Measurements from ENCODE around the gene ATP2C2. TPM values are rescaled to one million over a fixed set of nuclear protein-coding genes. Genes with fewer than 3 reads are reported as not detected.
"Not testable (repeated sequence)": the region's sequence is repeated elsewhere in the genome, so short reads cannot be mapped to it uniquely, and the experiment has no call there.

ATP2C2 gene
- total RNA-seq, 1 donor from 2014 or later, result not detected

DNA sequence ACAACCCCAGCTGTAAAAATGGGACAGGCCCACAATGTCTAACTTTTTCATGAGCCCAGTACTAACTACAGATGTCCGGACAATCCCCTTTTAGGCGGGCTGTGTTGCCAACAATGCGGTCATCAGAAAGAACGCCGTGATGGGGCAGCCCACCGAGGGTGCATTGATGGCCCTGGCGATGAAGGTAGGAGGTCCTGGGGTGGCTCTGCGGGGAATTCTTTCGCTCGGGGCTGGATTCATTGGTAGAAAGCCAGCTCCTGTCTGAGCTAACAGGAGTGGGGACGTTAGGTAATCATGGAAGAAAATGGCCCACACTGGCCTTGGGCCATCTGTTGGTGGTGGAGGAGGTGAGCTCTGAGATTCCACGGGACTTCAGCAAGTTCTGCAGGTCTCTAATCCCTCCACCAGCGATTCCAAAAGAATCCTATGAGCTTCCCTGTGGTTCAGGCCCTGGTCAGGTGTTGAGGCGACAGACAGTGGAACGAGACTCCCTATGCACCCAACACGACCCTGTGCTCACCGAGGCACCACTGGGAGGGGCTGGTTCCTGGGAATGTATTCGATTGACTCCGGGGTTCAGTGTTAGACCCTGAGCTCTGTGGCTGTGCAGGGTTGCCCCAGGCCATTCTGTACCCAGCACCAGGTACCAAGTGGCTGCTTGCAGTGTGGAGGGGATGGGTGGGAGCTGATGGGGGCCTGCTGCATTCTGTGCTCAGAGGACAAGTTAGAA is 74.2 kb downstream of the ATP2C2 start:
- H3K4me1 Mint-ChIP-seq, result peaks cover 2% of the 10 kb centered on the region
- no peaks in the 10 kb centered on the region for H3K36me3 Mint-ChIP-seq (ENCODE audit: low read depth)
- peaks cover 14% of the 10 kb centered on the region for H3K27me3 Mint-ChIP-seq
- intact Hi-C loops (cut with micrococcal nuclease), result no loop called here
- no peak for DNase-seq
- no peak overlapping the region for H3K27ac Mint-ChIP-seq
- H3K4me3 Mint-ChIP-seq, result no peak overlapping the region
- H3K9me3 Mint-ChIP-seq, result no peaks in the 10 kb centered on the region

DNA sequence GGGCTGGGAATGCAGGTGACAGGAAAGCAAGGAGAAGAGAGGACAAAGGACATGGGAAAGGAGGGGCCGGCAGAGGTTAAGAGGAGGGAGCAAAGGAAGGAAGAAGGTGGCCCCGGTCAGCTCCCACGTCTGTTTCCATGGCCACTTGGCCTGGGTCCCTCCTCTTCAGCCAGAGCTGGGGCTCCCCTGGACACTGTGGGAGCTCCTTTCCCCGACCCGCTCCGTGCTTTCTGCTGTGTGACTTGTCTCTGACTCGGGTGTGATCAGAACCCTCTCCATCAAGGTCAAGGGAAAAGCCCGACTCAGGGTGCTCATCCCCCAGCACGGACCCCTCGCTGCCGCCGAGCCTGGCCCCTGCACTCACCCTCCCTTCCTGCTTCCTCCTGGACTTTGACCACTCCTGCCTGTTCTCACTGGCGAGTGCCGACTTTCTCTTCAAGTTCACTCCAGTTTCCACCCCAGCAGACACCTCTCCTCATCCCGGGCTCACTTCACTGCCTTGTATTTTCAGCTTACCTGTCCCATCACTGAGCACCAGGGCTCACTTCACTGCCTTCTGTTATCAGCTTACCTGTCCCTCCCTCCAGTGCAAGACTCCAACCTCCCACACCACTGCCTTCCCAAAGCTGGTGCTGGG is 74.9 kb downstream of the ATP2C2 start:
- H3K36me3 Mint-ChIP-seq (ENCODE audit: low read depth), result no peaks in the 10 kb centered on the region
- H3K27me3 Mint-ChIP-seq, result peaks cover 14% of the 10 kb centered on the region
- peaks cover 2% of the 10 kb centered on the region for H3K4me1 Mint-ChIP-seq
- H3K27ac Mint-ChIP-seq, result peak overlapping the region; percentile 5
- intact Hi-C loops (cut with micrococcal nuclease), result no loop called here
- DNase-seq, result no peak
- H3K9me3 Mint-ChIP-seq, result no peaks in the 10 kb centered on the region
- H3K4me3 Mint-ChIP-seq, result no peak overlapping the region

- Mint-ChIP-seq H3K27me3 (peaks cover 13% of the 10 kb centered on the region), H3K27ac (no peak overlapping the region), H3K4me1 (peaks cover 2% of the 10 kb centered on the region), H3K9me3 (no peaks in the 10 kb centered on the region), H3K4me3 (no peak overlapping the region), H3K36me3 (ENCODE audit: low read depth) (no peaks in the 10 kb centered on the region)
- no peak for DNase-seq
- intact Hi-C loops (cut with micrococcal nuclease), result no loop called here
These were observed 76.1 kb downstream of the ATP2C2 start for GRCh38 chr16:84444476-84444875.

DNA sequence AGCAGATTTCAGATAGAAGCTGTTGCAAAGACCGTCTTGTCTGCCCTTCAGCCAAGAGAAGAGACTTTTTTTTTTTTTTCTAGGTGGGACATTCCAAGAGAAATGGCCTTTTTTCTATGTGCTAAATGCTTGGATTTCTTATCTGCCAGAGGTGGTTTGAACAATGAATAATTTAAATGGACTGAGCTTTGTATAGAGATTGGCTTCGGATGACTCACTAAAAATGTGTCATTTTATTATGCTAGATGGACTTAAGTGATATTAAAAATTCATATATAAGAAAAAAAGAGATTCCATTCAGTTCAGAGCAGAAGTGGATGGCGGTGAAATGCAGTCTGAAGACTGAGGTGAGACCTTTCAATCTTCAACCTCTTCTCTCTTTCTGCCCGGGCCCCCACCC is 77.7 kb downstream of the ATP2C2 start:
- peaks cover 12% of the 10 kb centered on the region for H3K27me3 Mint-ChIP-seq
- no peak overlapping the region for H3K4me3 Mint-ChIP-seq
- H3K36me3 Mint-ChIP-seq (ENCODE audit: low read depth), result peaks cover 2% of the 10 kb centered on the region
- no peaks in the 10 kb centered on the region for H3K9me3 Mint-ChIP-seq
- no peak overlapping the region for H3K27ac Mint-ChIP-seq
- DNase-seq, result no peak
- intact Hi-C loops (cut with micrococcal nuclease), result no loop called here
- peaks cover 2% of the 10 kb centered on the region for H3K4me1 Mint-ChIP-seq

DNA sequence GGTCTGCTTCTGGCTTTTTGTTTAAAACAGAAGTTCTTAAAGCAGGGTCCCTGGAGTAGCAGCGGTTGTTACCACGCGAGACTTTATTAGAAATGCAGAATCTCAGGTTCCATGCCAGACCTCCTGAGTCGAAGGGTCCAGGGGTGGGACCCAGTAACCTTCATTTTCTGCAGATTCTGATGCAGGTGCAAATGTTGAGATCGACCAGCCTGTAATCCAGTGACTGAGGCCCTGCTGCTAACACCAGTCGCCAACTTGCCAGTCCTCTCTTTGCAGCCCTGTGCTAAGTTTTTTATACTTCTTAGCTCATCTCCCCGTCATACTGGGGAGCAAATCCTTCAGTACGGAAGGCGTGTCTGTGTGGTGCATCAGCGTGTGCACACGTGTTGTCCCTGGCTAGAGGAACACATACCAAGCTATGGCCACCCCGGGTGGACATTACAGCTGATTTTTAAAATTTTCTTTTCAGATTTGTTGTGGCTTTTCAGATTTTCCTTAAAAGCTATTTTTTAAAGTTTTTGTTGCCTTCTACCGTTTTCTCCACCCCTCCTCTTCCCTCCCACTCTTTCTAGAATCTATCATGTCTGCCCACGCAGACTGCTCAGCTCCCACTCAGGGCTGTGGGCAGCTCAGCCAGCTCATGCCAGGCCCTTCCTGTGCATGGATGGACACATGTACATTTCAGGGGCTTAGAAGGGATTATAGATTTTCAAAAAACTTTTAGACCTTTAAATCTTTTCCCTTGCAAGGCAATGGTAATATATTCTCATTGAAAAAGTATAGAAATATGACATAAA is 78.5 kb downstream of the ATP2C2 start:
- Mint-ChIP-seq H3K36me3 (ENCODE audit: low read depth) (peaks cover 2% of the 10 kb centered on the region), H3K9me3 (no peaks in the 10 kb centered on the region), H3K27me3 (peaks cover 12% of the 10 kb centered on the region), H3K27ac (no peak overlapping the region), H3K4me3 (no peak overlapping the region), H3K4me1 (peaks cover 2% of the 10 kb centered on the region)
- intact Hi-C loops (cut with micrococcal nuclease), result no loop called here
- DNase-seq, result no peak

DNA sequence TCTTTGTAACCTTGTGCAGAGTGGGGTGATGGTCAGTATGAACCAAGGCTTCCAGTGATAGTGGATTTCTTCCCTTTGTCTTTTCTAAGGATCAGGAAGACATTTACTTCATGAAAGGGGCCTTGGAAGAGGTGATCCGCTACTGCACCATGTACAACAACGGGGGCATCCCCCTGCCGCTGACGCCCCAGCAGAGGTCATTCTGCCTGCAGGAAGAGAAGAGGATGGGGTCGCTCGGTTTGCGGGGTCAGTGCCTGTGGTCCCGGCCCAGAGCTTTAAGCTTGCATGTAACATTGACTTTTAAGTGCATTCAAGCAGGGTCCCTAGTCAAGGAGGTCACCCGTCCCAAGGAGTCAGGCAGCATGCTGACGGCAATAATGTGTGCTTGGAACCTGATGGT is 80.1 kb downstream of the ATP2C2 start:
- no peak overlapping the region for H3K4me3 Mint-ChIP-seq
- H3K27ac Mint-ChIP-seq, result no peak overlapping the region
- H3K4me1 Mint-ChIP-seq, result peaks cover under 1% of the 10 kb centered on the region
- DNase-seq, result no peak
- H3K27me3 Mint-ChIP-seq, result peaks cover 5% of the 10 kb centered on the region
- peaks cover 5% of the 10 kb centered on the region for H3K36me3 Mint-ChIP-seq (ENCODE audit: low read depth)
- no peaks in the 10 kb centered on the region for H3K9me3 Mint-ChIP-seq
- intact Hi-C loops (cut with micrococcal nuclease), result no loop called here

DNA sequence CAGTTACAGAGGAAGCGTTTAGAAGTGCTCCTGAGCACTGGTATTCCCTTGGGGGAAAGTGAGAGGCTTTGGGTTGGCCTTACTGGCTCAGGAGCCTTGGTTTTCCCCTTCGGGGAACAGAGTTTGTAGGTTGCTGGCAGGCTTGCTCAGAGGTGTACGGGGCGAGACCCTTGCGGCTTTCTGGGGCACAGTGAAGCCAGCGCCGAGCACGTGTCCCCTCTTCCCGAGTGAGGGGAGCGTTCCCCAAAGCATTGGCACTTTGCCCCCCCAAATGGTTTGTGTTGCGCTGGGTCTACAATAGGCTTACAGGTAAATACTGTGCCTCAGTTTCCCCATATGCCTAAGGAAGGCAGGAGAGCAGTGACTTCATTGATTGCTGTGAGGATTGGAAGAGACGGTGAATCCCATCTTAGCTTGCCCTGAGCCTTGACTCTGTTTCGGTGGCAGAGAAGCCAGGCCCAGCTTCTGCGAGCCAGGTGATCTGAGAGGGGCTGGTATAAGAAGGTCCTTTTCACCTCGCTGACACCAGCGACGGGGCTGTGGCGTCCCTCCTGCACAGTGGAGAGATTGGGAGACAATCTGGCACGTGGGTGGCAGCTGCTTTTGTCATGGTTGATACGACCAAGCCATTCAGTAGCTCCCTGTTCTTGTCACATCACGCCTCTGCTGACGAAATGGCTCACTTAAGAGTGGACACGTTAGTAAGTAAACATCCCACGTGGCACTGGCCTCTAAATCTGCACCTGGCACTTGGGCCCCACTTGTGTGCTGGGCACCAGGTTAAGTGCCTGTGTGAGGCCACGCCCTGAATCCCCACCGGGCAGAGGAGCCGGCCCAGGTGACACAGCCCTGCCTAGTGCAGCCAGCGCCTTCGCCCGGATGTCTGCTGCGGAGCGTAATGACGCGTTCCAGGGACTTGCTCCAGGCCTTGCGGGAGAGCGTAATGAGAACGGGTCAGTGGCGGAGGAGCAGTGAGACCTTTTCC is 81.1 kb downstream of the ATP2C2 start:
- DNase-seq, result no peak

DNA sequence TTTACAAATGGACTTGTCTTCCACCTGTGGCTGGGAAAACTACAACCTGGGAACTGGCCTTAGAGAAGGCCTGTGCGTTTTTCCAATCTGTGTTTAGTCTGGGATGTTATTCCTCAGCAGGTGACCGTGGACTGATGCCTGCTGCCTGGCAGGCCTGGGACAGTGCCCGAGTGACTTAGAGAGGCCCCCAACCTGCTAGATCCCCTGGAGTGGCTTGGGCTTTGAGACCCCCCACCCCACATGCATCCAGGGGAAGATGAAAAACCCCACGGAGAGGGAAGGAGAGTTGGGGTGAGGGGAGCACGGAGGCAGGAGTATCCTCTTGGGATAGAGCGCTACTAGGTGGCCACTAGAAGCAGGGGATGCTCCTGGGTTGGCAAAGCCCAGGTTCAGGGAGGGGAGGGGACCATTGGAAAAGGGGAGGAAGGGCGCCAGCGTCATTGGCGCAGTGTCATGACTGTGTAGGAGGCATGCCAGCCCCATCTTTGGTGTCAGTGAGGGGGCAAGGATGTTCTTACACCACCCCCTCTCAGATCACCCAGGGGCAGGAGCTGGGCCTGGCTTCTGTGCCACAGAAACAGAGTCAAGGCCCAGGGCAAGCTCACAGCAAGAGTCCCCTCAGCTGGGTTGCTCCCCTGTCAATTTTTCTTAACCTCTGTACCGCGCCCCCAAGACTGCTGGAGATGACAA is 82.0 kb downstream of the ATP2C2 start:
- Mint-ChIP-seq H3K36me3 (ENCODE audit: low read depth) (peaks cover 9% of the 10 kb centered on the region), H3K4me1 (no peaks in the 10 kb centered on the region), H3K9me3 (no peaks in the 10 kb centered on the region), H3K27ac (no peak overlapping the region), H3K27me3 (peaks cover 1% of the 10 kb centered on the region), H3K4me3 (no peak overlapping the region)
- no peak for DNase-seq
- intact Hi-C loops (cut with micrococcal nuclease), result no loop called here

More for the DNA sequence above, 81.1 kb downstream of the ATP2C2 start:
- Mint-ChIP-seq H3K27ac (no peak overlapping the region), H3K27me3 (peaks cover 1% of the 10 kb centered on the region), H3K9me3 (no peaks in the 10 kb centered on the region), H3K4me3 (no peak overlapping the region), H3K36me3 (ENCODE audit: low read depth) (peaks cover 9% of the 10 kb centered on the region), H3K4me1 (no peaks in the 10 kb centered on the region)
- intact Hi-C loops (cut with micrococcal nuclease), result no loop called here

DNA sequence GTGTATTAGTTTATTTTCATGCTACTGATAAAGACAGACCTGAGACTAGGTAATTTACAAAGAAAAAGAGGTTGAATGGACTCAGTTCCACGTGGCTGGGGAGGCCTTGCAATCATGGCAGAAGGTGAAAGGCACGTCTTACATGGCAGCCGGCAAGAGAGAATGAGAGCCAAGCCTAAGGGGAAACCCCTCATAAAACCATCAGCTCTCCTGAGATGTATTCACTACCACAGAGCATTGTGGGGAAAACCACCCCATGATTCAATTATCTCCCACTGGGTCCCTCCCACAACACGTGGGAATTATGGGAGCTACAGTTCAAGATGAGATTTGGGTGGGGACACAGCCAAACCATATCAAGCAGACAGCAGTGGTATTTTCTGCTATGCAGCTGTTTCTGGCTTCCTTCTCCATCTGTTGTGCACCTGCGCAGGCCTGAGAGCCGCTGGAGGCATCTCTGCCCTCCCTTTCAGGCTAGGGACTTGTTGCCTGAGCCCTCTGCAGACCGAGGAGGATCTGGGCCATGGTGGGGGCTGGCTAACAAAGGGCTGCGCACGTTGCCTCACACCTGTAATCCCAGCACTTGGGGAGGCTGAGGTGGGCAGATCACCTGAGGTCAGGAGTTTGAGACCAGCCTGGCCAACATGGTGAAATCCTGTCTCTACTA is 82.8 kb downstream of the ATP2C2 start:
- intact Hi-C loops (cut with micrococcal nuclease); H3K4me3 Mint-ChIP-seq; H3K27ac Mint-ChIP-seq; DNase-seq; H3K36me3 Mint-ChIP-seq (ENCODE audit: low read depth); H3K27me3 Mint-ChIP-seq; H3K4me1 Mint-ChIP-seq; H3K9me3 Mint-ChIP-seq: not testable (repeated sequence)

DNA sequence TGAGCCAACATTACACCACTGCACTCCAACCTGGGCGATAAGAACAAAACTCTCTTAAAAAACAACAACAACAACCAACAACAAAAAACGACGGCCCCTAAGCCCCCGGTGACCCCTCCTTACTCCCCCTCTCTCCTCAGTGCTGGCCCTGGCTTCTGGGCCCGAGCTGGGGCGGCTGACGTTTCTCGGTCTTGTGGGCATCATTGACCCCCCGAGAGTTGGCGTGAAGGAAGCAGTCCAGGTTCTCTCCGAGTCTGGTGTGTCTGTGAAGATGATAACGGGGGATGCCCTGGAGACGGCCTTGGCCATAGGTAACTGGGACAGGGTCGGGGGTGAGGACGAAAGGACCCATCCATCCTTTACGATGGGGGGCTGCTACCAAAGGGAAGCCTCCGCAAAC is 83.4 kb downstream of the ATP2C2 start:
- Mint-ChIP-seq H3K27ac (no peak overlapping the region), H3K27me3 (no peaks in the 10 kb centered on the region), H3K4me1 (no peaks in the 10 kb centered on the region), H3K9me3 (no peaks in the 10 kb centered on the region), H3K4me3 (no peak overlapping the region), H3K36me3 (ENCODE audit: low read depth) (peaks cover 9% of the 10 kb centered on the region)
- no peak for DNase-seq
- intact Hi-C loops (cut with micrococcal nuclease), result no loop called here

- no peak overlapping the region for H3K27ac Mint-ChIP-seq
- DNase-seq, result no peak
- no peaks in the 10 kb centered on the region for H3K4me1 Mint-ChIP-seq
- no peaks in the 10 kb centered on the region for H3K9me3 Mint-ChIP-seq
- no peak overlapping the region for H3K4me3 Mint-ChIP-seq
- H3K27me3 Mint-ChIP-seq, result no peaks in the 10 kb centered on the region
- H3K36me3 Mint-ChIP-seq (ENCODE audit: low read depth), result peaks cover 9% of the 10 kb centered on the region
- intact Hi-C loops (cut with micrococcal nuclease), result no loop called here
These were observed 84.9 kb downstream of the ATP2C2 start for GRCh38 chr16:84453061-84453752.

DNA sequence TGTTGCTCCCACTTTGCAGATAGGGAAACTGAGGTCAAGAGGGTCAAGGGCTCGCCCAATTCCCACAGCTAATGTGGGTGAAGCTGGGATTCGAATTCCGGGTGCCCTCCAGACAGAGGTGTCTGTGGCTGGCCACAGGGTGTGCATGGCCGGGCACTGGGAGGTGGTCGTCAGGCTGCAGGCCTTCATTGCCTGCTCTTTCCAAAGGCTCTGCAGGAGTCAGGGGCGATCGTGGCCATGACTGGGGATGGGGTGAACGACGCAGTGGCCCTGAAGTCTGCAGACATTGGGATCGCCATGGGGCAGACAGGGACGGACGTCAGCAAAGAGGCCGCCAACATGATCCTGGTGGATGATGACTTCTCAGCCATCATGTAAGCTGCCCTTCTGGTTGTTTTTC is 86.3 kb downstream of the ATP2C2 start:
- Mint-ChIP-seq H3K4me1 (no peaks in the 10 kb centered on the region), H3K9me3 (no peaks in the 10 kb centered on the region), H3K4me3 (no peak overlapping the region), H3K36me3 (ENCODE audit: low read depth) (peaks cover 16% of the 10 kb centered on the region), H3K27me3 (no peaks in the 10 kb centered on the region), H3K27ac (no peak overlapping the region)
- no peak for DNase-seq
- intact Hi-C loops (cut with micrococcal nuclease), result no loop called here

All from activated CD4-positive, alpha-beta T cell treated with anti-CD3 and anti-CD28 coated beads, Interleukin-2, amount 10 ng/mL, durations not matched to agents 24 days and 14 days (primary cell).